GM12878 (cell line): Measurements from ENCODE around the gene CXorf58. TPM values are rescaled to one million over a fixed set of nuclear protein-coding genes. Genes with fewer than 3 reads are reported as not detected.

ENCODE experiments used
- E2F8 ChIP-seq: fragments of 450-650 bp; IDR thresholded peaks from 2 replicates; pipeline ENCODE4 v1.6.1; 2018; ENCODE audit warnings: mild to moderate bottlenecking, low read depth, moderate library complexity; ENCODE audit not compliant: partially characterized antibody
- FOS ChIP-seq: IDR thresholded peaks from 3 replicates; pipeline ENCODE4 v1.6.1; 2011; ENCODE audit warnings: borderline replicate concordance; ENCODE audit not compliant: insufficient read length; ENCODE audit errors: extremely low read depth
- polyA plus RNA-seq, 11 experiments: library from polyadenylated mRNA; depleted of rRNA in 4 of 11; unstranded in 6 of 11; stranded (reverse) in 5 of 11; fragments of >200 nt; fragmentation: Nextera tagmentation in 4 of 11; fragmentation: Illumina TruSeq in 1 of 11; extraction: Ambion mirVana in 4 of 11; extraction: Trizol in 1 of 11; gene quantifications; 1 replicate in 1 of 11; 2 replicates in 10 of 11; pipeline versions ENCODE4 v1.2.1 to v1.2.3, GENCODE V29; 2011 to 2016; ENCODE audit warnings: inconsistent platforms in 2 of 11, missing spikeins in 2 of 11, low read depth in 1 of 11
- total RNA-seq, 4 experiments: library from RNA; depleted of rRNA in 3 of 4; stranded (reverse); fragments of >200 nt in 3 of 4; fragmentation: Illumina TruSeq in 1 of 4; extraction: Trizol in 1 of 4; gene quantifications; 2 replicates each; pipeline versions ENCODE4 v1.2.1 to v1.2.3, GENCODE V29; 2013 to 2021
- TF ChIP-seq, protein P1 (sequence below): fragments of 450-650 bp; IDR thresholded peaks from 2 replicates; pipeline ENCODE4 v1.6.1; 2016; ENCODE audit warnings: mild to moderate bottlenecking
- TF ChIP-seq, protein P2 (sequence below): IDR thresholded peaks from 2 replicates; pipeline ENCODE4 v1.6.1; 2011; ENCODE audit warnings: borderline replicate concordance, low read depth, mild to moderate bottlenecking, moderate library complexity, low read length; ENCODE audit not compliant: insufficient read depth, poor library complexity, severe bottlenecking

CXorf58 gene
- total and polyA plus RNA-seq, 10 of the 15 experiments (the other 5 are each of a cell fraction or from before 2014, with no cell fraction given) = 0.10 to 0.24 (median 0.13) TPM; not detected in 5

DNA sequence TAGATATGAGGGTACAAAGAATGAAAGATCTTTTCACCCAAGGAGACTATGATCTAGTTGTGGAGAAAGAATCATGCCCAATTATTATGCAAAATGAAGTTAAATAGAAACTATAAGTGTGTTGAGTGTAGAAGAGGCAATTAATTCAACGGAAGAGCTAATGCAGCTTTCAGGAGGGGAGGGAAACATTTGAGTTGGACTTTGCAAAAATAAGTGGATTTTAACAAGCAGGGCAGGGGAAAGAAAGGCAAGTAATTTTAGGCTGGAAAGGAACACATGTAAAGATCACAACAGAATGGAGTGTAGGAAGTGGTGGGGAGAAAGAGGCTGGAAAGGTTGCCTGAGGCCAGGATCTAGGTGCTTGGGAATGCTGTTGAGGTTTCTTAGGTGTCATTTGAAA lies 75.1 kb downstream of the CXorf58 start (continued):
- TF ChIP-seq, protein P1, sequence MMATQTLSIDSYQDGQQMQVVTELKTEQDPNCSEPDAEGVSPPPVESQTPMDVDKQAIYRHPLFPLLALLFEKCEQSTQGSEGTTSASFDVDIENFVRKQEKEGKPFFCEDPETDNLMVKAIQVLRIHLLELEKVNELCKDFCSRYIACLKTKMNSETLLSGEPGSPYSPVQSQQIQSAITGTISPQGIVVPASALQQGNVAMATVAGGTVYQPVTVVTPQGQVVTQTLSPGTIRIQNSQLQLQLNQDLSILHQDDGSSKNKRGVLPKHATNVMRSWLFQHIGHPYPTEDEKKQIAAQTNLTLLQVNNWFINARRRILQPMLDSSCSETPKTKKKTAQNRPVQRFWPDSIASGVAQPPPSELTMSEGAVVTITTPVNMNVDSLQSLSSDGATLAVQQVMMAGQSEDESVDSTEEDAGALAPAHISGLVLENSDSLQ = no peak
- no peak for TF ChIP-seq E2F8
- TF ChIP-seq, protein P2, sequence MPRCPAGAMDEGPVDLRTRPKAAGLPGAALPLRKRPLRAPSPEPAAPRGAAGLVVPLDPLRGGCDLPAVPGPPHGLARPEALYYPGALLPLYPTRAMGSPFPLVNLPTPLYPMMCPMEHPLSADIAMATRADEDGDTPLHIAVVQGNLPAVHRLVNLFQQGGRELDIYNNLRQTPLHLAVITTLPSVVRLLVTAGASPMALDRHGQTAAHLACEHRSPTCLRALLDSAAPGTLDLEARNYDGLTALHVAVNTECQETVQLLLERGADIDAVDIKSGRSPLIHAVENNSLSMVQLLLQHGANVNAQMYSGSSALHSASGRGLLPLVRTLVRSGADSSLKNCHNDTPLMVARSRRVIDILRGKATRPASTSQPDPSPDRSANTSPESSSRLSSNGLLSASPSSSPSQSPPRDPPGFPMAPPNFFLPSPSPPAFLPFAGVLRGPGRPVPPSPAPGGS = no peak
- TF ChIP-seq FOS = no peak

Other genes starting within 250 kb of the CXorf58 start
- 71.5 and 78.9 TPM in 2 replicates for gene PRDX4, start 240.5 kb upstream of the CXorf58 start, total RNA-seq (2014; rRNA removed)
- 75.8 and 89.7 TPM in 2 replicates for gene PRDX4, start 240.5 kb upstream of the CXorf58 start, total RNA-seq (2014; rRNA removed; fragmentation: Illumina TruSeq; extraction: Trizol)
- gene PRDX4, start 240.5 kb upstream of the CXorf58 start, total RNA-seq (2021) = 49.2 and 50.3 TPM in 2 replicates
- 60.0 and 74.9 TPM in 2 replicates for gene PRDX4, start 240.5 kb upstream of the CXorf58 start, polyA plus RNA-seq (2011; rRNA removed)
- gene PRDX4, start 240.5 kb upstream of the CXorf58 start, polyA plus RNA-seq (2014; fragmentation: Illumina TruSeq; extraction: Trizol) = 53.3 and 58.1 TPM in 2 replicates
- 10 to 100 TPM; 11.1 to 28.4 TPM for gene PRDX4, start 240.5 kb upstream of the CXorf58 start, polyA plus RNA-seq (2014; fragmentation: Nextera tagmentation; extraction: Ambion mirVana)
- gene PRDX4, start 240.5 kb upstream of the CXorf58 start, polyA plus RNA-seq (2014; rRNA removed) = 58.3 and 60.9 TPM in 2 replicates
- 100 to 1,000 TPM; 120 to 121 TPM for gene PRDX4, start 240.5 kb upstream of the CXorf58 start, polyA plus RNA-seq (2016; fragmentation: Nextera tagmentation; extraction: Ambion mirVana)
- 21.1 and 22.0 TPM in 2 replicates for gene ACOT9, start 164.7 kb upstream of the CXorf58 start, total RNA-seq (2014; rRNA removed)
- gene ACOT9, start 164.7 kb upstream of the CXorf58 start, total RNA-seq (2014; rRNA removed; fragmentation: Illumina TruSeq; extraction: Trizol) = 19.8 and 21.9 TPM in 2 replicates
- 16.9 and 17.4 TPM in 2 replicates for gene ACOT9, start 164.7 kb upstream of the CXorf58 start, total RNA-seq (2021)
- 42.5 and 57.2 TPM in 2 replicates for gene ACOT9, start 164.7 kb upstream of the CXorf58 start, polyA plus RNA-seq (2011; rRNA removed)
- gene ACOT9, start 164.7 kb upstream of the CXorf58 start, polyA plus RNA-seq (2014; fragmentation: Illumina TruSeq; extraction: Trizol) = 22.0 and 23.4 TPM in 2 replicates
- gene ACOT9, start 164.7 kb upstream of the CXorf58 start, polyA plus RNA-seq (2014; fragmentation: Nextera tagmentation; extraction: Ambion mirVana) = 10 to 100 TPM; 23.7 to 24.5 TPM
- 18.1 and 24.0 TPM in 2 replicates for gene ACOT9, start 164.7 kb upstream of the CXorf58 start, polyA plus RNA-seq (2014; rRNA removed)
- 10 to 100 TPM; 22.8 to 24.5 TPM for gene ACOT9, start 164.7 kb upstream of the CXorf58 start, polyA plus RNA-seq (2016; fragmentation: Nextera tagmentation; extraction: Ambion mirVana)
- 42.3 and 59.6 TPM in 2 replicates for gene SAT1, start 124.8 kb upstream of the CXorf58 start, total RNA-seq (2014; rRNA removed)
- 55.9 and 59.3 TPM in 2 replicates for gene SAT1, start 124.8 kb upstream of the CXorf58 start, total RNA-seq (2014; rRNA removed; fragmentation: Illumina TruSeq; extraction: Trizol)
- gene SAT1, start 124.8 kb upstream of the CXorf58 start, total RNA-seq (2021) = 42.2 and 44.1 TPM in 2 replicates
- gene SAT1, start 124.8 kb upstream of the CXorf58 start, polyA plus RNA-seq (2011; rRNA removed) = 234 and 346 TPM in 2 replicates
- 69.0 and 93.5 TPM in 2 replicates for gene SAT1, start 124.8 kb upstream of the CXorf58 start, polyA plus RNA-seq (2014; fragmentation: Illumina TruSeq; extraction: Trizol)
- 100 to 1,000 TPM; 155 to 162 TPM for gene SAT1, start 124.8 kb upstream of the CXorf58 start, polyA plus RNA-seq (2014; fragmentation: Nextera tagmentation; extraction: Ambion mirVana)
- gene SAT1, start 124.8 kb upstream of the CXorf58 start, polyA plus RNA-seq (2014; rRNA removed) = 52.0 and 64.9 TPM in 2 replicates
- 10 to 100 TPM; 55.0 to 55.6 TPM for gene SAT1, start 124.8 kb upstream of the CXorf58 start, polyA plus RNA-seq (2016; fragmentation: Nextera tagmentation; extraction: Ambion mirVana)
- gene APOO, start 68 bp upstream of the CXorf58 start, total RNA-seq (2014; rRNA removed) = 20.7 and 24.7 TPM in 2 replicates
- gene APOO, start 68 bp upstream of the CXorf58 start, total RNA-seq (2014; rRNA removed; fragmentation: Illumina TruSeq; extraction: Trizol) = 22.1 and 23.8 TPM in 2 replicates
- 25.7 and 32.0 TPM in 2 replicates for gene APOO, start 68 bp upstream of the CXorf58 start, total RNA-seq (2021)
- gene APOO, start 68 bp upstream of the CXorf58 start, polyA plus RNA-seq (2011; rRNA removed) = 41.0 and 66.9 TPM in 2 replicates
- 30.0 and 36.4 TPM in 2 replicates for gene APOO, start 68 bp upstream of the CXorf58 start, polyA plus RNA-seq (2014; fragmentation: Illumina TruSeq; extraction: Trizol)
- 10 to 100 TPM; 41.8 to 42.9 TPM for gene APOO, start 68 bp upstream of the CXorf58 start, polyA plus RNA-seq (2014; fragmentation: Nextera tagmentation; extraction: Ambion mirVana)
- gene APOO, start 68 bp upstream of the CXorf58 start, polyA plus RNA-seq (2014; rRNA removed) = 23.8 and 27.3 TPM in 2 replicates
- gene APOO, start 68 bp upstream of the CXorf58 start, polyA plus RNA-seq (2016; fragmentation: Nextera tagmentation; extraction: Ambion mirVana) = 10 to 100 TPM; 66.8 to 68.7 TPM
- 4.8 and 5.3 TPM in 2 replicates for gene KLHL15, start 119.2 kb downstream of the CXorf58 start, total RNA-seq (2014; rRNA removed)
- 5.2 and 5.5 TPM in 2 replicates for gene KLHL15, start 119.2 kb downstream of the CXorf58 start, total RNA-seq (2014; rRNA removed; fragmentation: Illumina TruSeq; extraction: Trizol)
- 4.5 and 4.8 TPM in 2 replicates for gene KLHL15, start 119.2 kb downstream of the CXorf58 start, total RNA-seq (2021)
- 7.0 and 10.4 TPM in 2 replicates for gene KLHL15, start 119.2 kb downstream of the CXorf58 start, polyA plus RNA-seq (2011; rRNA removed)
- gene KLHL15, start 119.2 kb downstream of the CXorf58 start, polyA plus RNA-seq (2014; fragmentation: Illumina TruSeq; extraction: Trizol) = 3.4 and 4.5 TPM in 2 replicates
- 1 to 10 TPM; 1.4 to 1.6 TPM for gene KLHL15, start 119.2 kb downstream of the CXorf58 start, polyA plus RNA-seq (2014; fragmentation: Nextera tagmentation; extraction: Ambion mirVana)
- gene KLHL15, start 119.2 kb downstream of the CXorf58 start, polyA plus RNA-seq (2014; rRNA removed) = 2.3 and 3.0 TPM in 2 replicates
- 1 to 10 TPM; 3.4 to 4.0 TPM for gene KLHL15, start 119.2 kb downstream of the CXorf58 start, polyA plus RNA-seq (2016; fragmentation: Nextera tagmentation; extraction: Ambion mirVana)
- 300 and 329 TPM in 2 replicates for gene EIF2S3, start 146.9 kb downstream of the CXorf58 start, total RNA-seq (2014; rRNA removed)
- 371 and 385 TPM in 2 replicates for gene EIF2S3, start 146.9 kb downstream of the CXorf58 start, total RNA-seq (2014; rRNA removed; fragmentation: Illumina TruSeq; extraction: Trizol)
- 278 and 291 TPM in 2 replicates for gene EIF2S3, start 146.9 kb downstream of the CXorf58 start, total RNA-seq (2021)
- 185 and 210 TPM in 2 replicates for gene EIF2S3, start 146.9 kb downstream of the CXorf58 start, polyA plus RNA-seq (2011; rRNA removed)
- gene EIF2S3, start 146.9 kb downstream of the CXorf58 start, polyA plus RNA-seq (2014; fragmentation: Illumina TruSeq; extraction: Trizol) = 274 and 333 TPM in 2 replicates
- 100 to 1,000 TPM; 120 to 135 TPM for gene EIF2S3, start 146.9 kb downstream of the CXorf58 start, polyA plus RNA-seq (2014; fragmentation: Nextera tagmentation; extraction: Ambion mirVana)
- 195 and 216 TPM in 2 replicates for gene EIF2S3, start 146.9 kb downstream of the CXorf58 start, polyA plus RNA-seq (2014; rRNA removed)
- gene EIF2S3, start 146.9 kb downstream of the CXorf58 start, polyA plus RNA-seq (2016; fragmentation: Nextera tagmentation; extraction: Ambion mirVana) = 100 to 1,000 TPM; 115 to 125 TPM
- 26.6 and 27.2 TPM in 2 replicates for gene ZFX, start 241.7 kb downstream of the CXorf58 start, total RNA-seq (2014; rRNA removed)
- 32.0 and 33.4 TPM in 2 replicates for gene ZFX, start 241.7 kb downstream of the CXorf58 start, total RNA-seq (2014; rRNA removed; fragmentation: Illumina TruSeq; extraction: Trizol)
- gene ZFX, start 241.7 kb downstream of the CXorf58 start, total RNA-seq (2021) = 36.7 and 40.9 TPM in 2 replicates
- gene ZFX, start 241.7 kb downstream of the CXorf58 start, polyA plus RNA-seq (2011; rRNA removed) = 26.0 and 30.2 TPM in 2 replicates
- 17.9 and 18.8 TPM in 2 replicates for gene ZFX, start 241.7 kb downstream of the CXorf58 start, polyA plus RNA-seq (2014; fragmentation: Illumina TruSeq; extraction: Trizol)
- 10 to 100 TPM in 1 of 2 experiments, 1 to 10 TPM in 1; 6.8 to 17.8 TPM for gene ZFX, start 241.7 kb downstream of the CXorf58 start, polyA plus RNA-seq (2014; fragmentation: Nextera tagmentation; extraction: Ambion mirVana)
- 16.3 and 17.4 TPM in 2 replicates for gene ZFX, start 241.7 kb downstream of the CXorf58 start, polyA plus RNA-seq (2014; rRNA removed)
- gene ZFX, start 241.7 kb downstream of the CXorf58 start, polyA plus RNA-seq (2016; fragmentation: Nextera tagmentation; extraction: Ambion mirVana) = 10 to 100 TPM; 23.5 to 25.7 TPM